Epithelial cell of proximal tubule (primary cell): ENCODE measurements around the gene CDKN2C. TPM values are rescaled to one million over a fixed set of nuclear protein-coding genes. Genes with fewer than 3 reads are reported as not detected.
A peak's percentile ranks its signal among the peaks of the same experiment; 100 is the strongest.
"Not testable (repeated sequence)": the region's sequence is repeated elsewhere in the genome, so short reads cannot be mapped to it uniquely, and the experiment has no call there.

Source experiments
- DNase-seq: peaks from one replicate; pipeline ENCODE4 v3.0.0-alpha.2; 2011; ENCODE audit warnings: low read depth
- H3K4me3 ChIP-seq: 2 replicates; pipeline ENCODE4 v1.5.1; 2011; ENCODE audit warnings: low read depth, mild to moderate bottlenecking, low read length
- CTCF ChIP-seq: conservative IDR thresholded peaks from 2 replicates; pipeline ENCODE4 v1.5.1; 2012; ENCODE audit warnings: low read depth, mild to moderate bottlenecking, low read length
- total RNA-seq: library from RNA; depleted of rRNA; stranded (reverse); fragments of >200 nt; gene quantifications from 2 replicates; pipeline ENCODE4 v1.2.3, GENCODE V29; 2015

Gene CDKN2C
- total RNA-seq, 1 donor from 2014 or later = 2.8 TPM

- no peak for TF ChIP-seq CTCF
- DNase-seq = no peak
- no peak overlapping the region for H3K4me3 ChIP-seq
These were observed 20.6 kb upstream of the CDKN2C start for GRCh38 chr1:50949286-50949982.

- DNase-seq = no peak
- H3K4me3 ChIP-seq = no peak overlapping the region
- no peak for TF ChIP-seq CTCF
These were observed 19.6 kb upstream of the CDKN2C start for GRCh38 chr1:50950396-50950795.

GRCh38 chr1:50952566-50952965 lies 17.5 kb upstream of the CDKN2C start:
- DNase-seq = not testable (repeated sequence)

GRCh38 chr1:50955116-50955515 lies 14.9 kb upstream of the CDKN2C start:
- H3K4me3 ChIP-seq = no peak overlapping the region
- no peak for DNase-seq
- peak; percentile 24 for TF ChIP-seq CTCF

More at GRCh38 chr1:50952566-50952965, 17.5 kb upstream of the CDKN2C start:
- not testable (repeated sequence) for H3K4me3 ChIP-seq

GRCh38 chr1:50959303-50959912 lies 10.6 kb upstream of the CDKN2C start:
- no peak for TF ChIP-seq CTCF

GRCh38 chr1:50959913-50960844 lies 9.9 kb upstream of the CDKN2C start, which contains the start of gene FAF1:
FAF1 (minus strand) TSS chr1:50960267; CDS start chr1:50959811, 456 bp downstream.
- peak within 1 kb of the TSS; percentile 80 for H3K4me3 ChIP-seq
- DNase-seq = no peak
- TF ChIP-seq CTCF = peak; percentile 11

More at GRCh38 chr1:50959303-50959912, 10.6 kb upstream of the CDKN2C start:
- H3K4me3 ChIP-seq = peak overlapping the region; percentile 80
- no peak for DNase-seq

GRCh38 chr1:50964863-50965262 lies 5.2 kb upstream of the CDKN2C start:
- no peak overlapping the region for H3K4me3 ChIP-seq
- no peak for DNase-seq
- TF ChIP-seq CTCF = no peak
